Measurements from ENCODE around the gene GLCE. TPM values are rescaled to one million over a fixed set of nuclear protein-coding genes. Genes with fewer than 3 reads are reported as not detected.

GLCE gene
- total RNA-seq, 1 donor from 2014 or later, result 42.7 TPM

Other genes with a start within 250 kb of the GLCE start
- gene SPESP1, start 230.1 kb upstream of the GLCE start, total RNA-seq, result 1.8 TPM
- gene NOX5, start 145.9 kb upstream of the GLCE start, total RNA-seq, result not detected
- 0.92 TPM for gene PAQR5, start 138.3 kb downstream of the GLCE start, total RNA-seq